DOHH2 (cell line): Measurements from ENCODE around the gene USHBP1.

ENCODE experiments used
- H3F3A ChIP-seq: fragments of 200-600 bp; sonication (generic), shearing (Covaris generic); 2 replicates; pipeline ENCODE4 v1.6.0; 2016; ENCODE audit warnings: antibody characterized with exemption, mild to moderate bottlenecking; ENCODE audit not compliant: control insufficient read depth, insufficient read depth
- H3K27ac ChIP-seq: fragments of 200-600 bp; sonication (generic); 2 replicates; pipeline ENCODE4 v1.5.1; 2014; ENCODE audit warnings: low read depth, mild to moderate bottlenecking, low read length, moderate library complexity
- H3K27me3 ChIP-seq: fragments of 200-600 bp; sonication (generic); 2 replicates; pipeline ENCODE4 v1.6.1; 2014; ENCODE audit warnings: mild to moderate bottlenecking, low read length, mixed read lengths; ENCODE audit not compliant: control insufficient read depth
- H3K36me3 ChIP-seq: fragments of 200-600 bp; sonication (generic); 2 replicates; pipeline ENCODE4 v1.6.1; 2014; ENCODE audit warnings: mild to moderate bottlenecking, low read length, moderate library complexity, mixed read lengths; ENCODE audit not compliant: control insufficient read depth
- H3K4me1 ChIP-seq: fragments of 200-600 bp; sonication (generic); 2 replicates; pipeline ENCODE4 v1.6.1; 2014; ENCODE audit warnings: mild to moderate bottlenecking, low read length, mixed read lengths; ENCODE audit not compliant: control insufficient read depth
- H3K4me2 ChIP-seq: fragments of 200-600 bp; sonication (generic); 2 replicates; pipeline ENCODE4 v1.6.0; 2014; ENCODE audit warnings: mild to moderate bottlenecking, low read length, moderate library complexity
- H3K4me3 ChIP-seq: fragments of 200-600 bp; sonication (generic); 2 replicates; pipeline ENCODE4 v1.5.1; 2014; ENCODE audit warnings: mild to moderate bottlenecking, low read length, mixed read lengths
- H3K79me2 ChIP-seq: fragments of 200-600 bp; sonication (generic); 2 replicates; pipeline ENCODE4 v1.6.1; 2014; ENCODE audit warnings: mild to moderate bottlenecking, low read length, mixed read lengths; ENCODE audit not compliant: control insufficient read depth
- H3K9me2 ChIP-seq: fragments of 200-600 bp; sonication (generic); replicated peaks from 2 replicates; pipeline ENCODE4 v1.6.1; 2014; ENCODE audit warnings: mild to moderate bottlenecking, low read length, mixed read lengths; ENCODE audit not compliant: control insufficient read depth
- H3K9me3 ChIP-seq: fragments of 200-600 bp; sonication (generic); 2 replicates; pipeline ENCODE4 v1.6.1; 2014; ENCODE audit warnings: antibody characterized with exemption, low read length, mixed read lengths; ENCODE audit not compliant: control insufficient read depth, insufficient read depth
- H4K20me1 ChIP-seq: fragments of 200-600 bp; sonication (generic); 2 replicates; pipeline ENCODE4 v1.6.0; 2014; ENCODE audit warnings: low read depth, mild to moderate bottlenecking, antibody characterized with exemption, low read length, moderate library complexity; ENCODE audit not compliant: control insufficient read depth, insufficient read depth
- EZH2phosphoT487 ChIP-seq: fragments of 200-600 bp; sonication (generic); IDR thresholded peaks from 2 replicates; pipeline ENCODE4 v1.6.1; 2017; ENCODE audit warnings: borderline replicate concordance, mild to moderate bottlenecking, antibody characterized with exemption, low read length, moderate library complexity, mixed read lengths
- TF ChIP-seq, protein P1 (sequence below): fragments of 200-600 bp; sonication (generic); IDR thresholded peaks from one replicate; pipeline ENCODE4 v1.5.1; 2014; ENCODE audit warnings: antibody characterized with exemption, mild to moderate bottlenecking, low read depth, low read length; ENCODE audit not compliant: poor library complexity, severe bottlenecking

USHBP1 gene

GRCh38 chr19:17264641-17264979 lies at the start of gene USHBP1:
Gene USHBP1, minus strand, starts transcription at chr19:17264745. Its CDS starts 446 bp downstream, at chr19:17264299.
- H3K27ac ChIP-seq = peak within 1 kb of the TSS; percentile 100
- peaks cover 53% of the 10 kb centered on the region for H3K4me1 ChIP-seq
- no peaks in the 10 kb centered on the region for H4K20me1 ChIP-seq
- no peaks in the 10 kb centered on the region for H3K9me3 ChIP-seq
- peaks cover 7% of the 10 kb centered on the region for H3K36me3 ChIP-seq
- H3K9me2 ChIP-seq = no peaks in the 10 kb centered on the region
- H3K27me3 ChIP-seq = no peaks in the 10 kb centered on the region
- peaks cover 20% of the 10 kb centered on the region for H3K79me2 ChIP-seq
- H3K4me3 ChIP-seq = peak within 1 kb of the TSS; percentile 72
- H3K4me2 ChIP-seq = peak within 1 kb of the TSS; percentile 73
- H3F3A ChIP-seq = peaks cover 23% of the 10 kb centered on the region
- no peak for TF ChIP-seq EZH2phosphoT487
- TF ChIP-seq, protein P1, sequence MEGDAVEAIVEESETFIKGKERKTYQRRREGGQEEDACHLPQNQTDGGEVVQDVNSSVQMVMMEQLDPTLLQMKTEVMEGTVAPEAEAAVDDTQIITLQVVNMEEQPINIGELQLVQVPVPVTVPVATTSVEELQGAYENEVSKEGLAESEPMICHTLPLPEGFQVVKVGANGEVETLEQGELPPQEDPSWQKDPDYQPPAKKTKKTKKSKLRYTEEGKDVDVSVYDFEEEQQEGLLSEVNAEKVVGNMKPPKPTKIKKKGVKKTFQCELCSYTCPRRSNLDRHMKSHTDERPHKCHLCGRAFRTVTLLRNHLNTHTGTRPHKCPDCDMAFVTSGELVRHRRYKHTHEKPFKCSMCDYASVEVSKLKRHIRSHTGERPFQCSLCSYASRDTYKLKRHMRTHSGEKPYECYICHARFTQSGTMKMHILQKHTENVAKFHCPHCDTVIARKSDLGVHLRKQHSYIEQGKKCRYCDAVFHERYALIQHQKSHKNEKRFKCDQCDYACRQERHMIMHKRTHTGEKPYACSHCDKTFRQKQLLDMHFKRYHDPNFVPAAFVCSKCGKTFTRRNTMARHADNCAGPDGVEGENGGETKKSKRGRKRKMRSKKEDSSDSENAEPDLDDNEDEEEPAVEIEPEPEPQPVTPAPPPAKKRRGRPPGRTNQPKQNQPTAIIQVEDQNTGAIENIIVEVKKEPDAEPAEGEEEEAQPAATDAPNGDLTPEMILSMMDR = no peak

- no peak overlapping the region for H3K27ac ChIP-seq
- H4K20me1 ChIP-seq = peaks cover 9% of the 10 kb centered on the region; the same call in 1 of the 2 replicates
- peaks cover 10% of the 10 kb centered on the region for H3K4me1 ChIP-seq
- no peaks in the 10 kb centered on the region for H3K9me3 ChIP-seq
- H3K79me2 ChIP-seq = peaks cover 42% of the 10 kb centered on the region
- H3F3A ChIP-seq = no peaks in the 10 kb centered on the region
- H3K4me3 ChIP-seq = no peak overlapping the region
- H3K4me2 ChIP-seq = no peak overlapping the region
- no peaks in the 10 kb centered on the region for H3K9me2 ChIP-seq
- no peaks in the 10 kb centered on the region for H3K27me3 ChIP-seq
- peaks cover 48% of the 10 kb centered on the region for H3K36me3 ChIP-seq
- TF ChIP-seq, protein P1 = no peak
- no peak for TF ChIP-seq EZH2phosphoT487
Observed at GRCh38 chr19:17314007-17314593, 49.6 kb upstream of the USHBP1 start.

- Histone ChIP-seq H3K36me3 (peaks cover 45% of the 10 kb centered on the region), H3K79me2 (peaks cover 47% of the 10 kb centered on the region), H3K9me3 (no peaks in the 10 kb centered on the region), H3K27me3 (no peaks in the 10 kb centered on the region), H3F3A (no peaks in the 10 kb centered on the region), H4K20me1 (peaks cover 9% of the 10 kb centered on the region; the same call in 1 of the 2 replicates), H3K9me2 (no peaks in the 10 kb centered on the region), H3K4me1 (peaks cover 15% of the 10 kb centered on the region), H3K4me3 (no peak overlapping the region), H3K4me2 (no peak overlapping the region), H3K27ac (no peak overlapping the region)
- TF ChIP-seq, protein P1 = no peak
- no peak for TF ChIP-seq EZH2phosphoT487
Observed at GRCh38 chr19:17312189-17313113, 47.9 kb upstream of the USHBP1 start.
